Heart right ventricle (tissue), 16 donors: ENCODE data around the gene TMEM222. TPM values are rescaled to one million over a fixed set of nuclear protein-coding genes. Genes with fewer than 3 reads are reported as not detected.

ENCODE experiments used
- ATAC-seq, 8 donors: fragments of 200-7000 bp; cut with Tn5 transposase; one replicate each; pipeline ENCODE4 v1.9.1; 2020; ENCODE audit warnings: mild to moderate bottlenecking in 8 of 8, moderate library complexity in 8 of 8, moderate number of reproducible peaks in 1 of 8
- DNase-seq, 2 donors: peaks; one replicate each; pipeline ENCODE4 v3.0.0-alpha.2; 2020
- H3K27ac ChIP-seq, 10 donors: fragments of 200-600 bp; sonication (generic) in 2 of 10; one replicate each; pipeline versions ENCODE4 v1.5.0 to v1.8.0; 2020 to 2022; ENCODE audit warnings: mild to moderate bottlenecking in 3 of 10
- H3K27me3 ChIP-seq, 7 donors: fragments of 200-600 bp; one replicate each; pipeline ENCODE4 v1.8.0; 2021 to 2022; ENCODE audit warnings: mild to moderate bottlenecking in 2 of 7
- H3K36me3 ChIP-seq, 9 donors: fragments of 200-600 bp; sonication (generic) in 1 of 9; one replicate each; pipeline versions ENCODE4 v1.5.0 to v1.8.0; 2020 to 2022; ENCODE audit warnings: mild to moderate bottlenecking in 2 of 9
- H3K4me1 ChIP-seq, 9 donors: fragments of 200-600 bp; sonication (generic) in 1 of 9; one replicate each; pipeline versions ENCODE4 v1.5.0 to v1.8.0; 2020 to 2022; ENCODE audit warnings: mild to moderate bottlenecking in 4 of 9
- H3K4me3 ChIP-seq, 10 donors: fragments of 200-600 bp; sonication (generic) in 2 of 10; one replicate each; pipeline versions ENCODE4 v1.5.0 to v1.8.0; 2020 to 2022; ENCODE audit warnings: mild to moderate bottlenecking in 7 of 10, moderate library complexity in 2 of 10
- H3K9me3 ChIP-seq, 11 donors: fragments of 200-600 bp in 10 of 11; sonication (generic) in 2 of 11; one replicate each; pipeline versions ENCODE4 v1.5.0 to v1.8.0; 2013 to 2022; ENCODE audit warnings: mild to moderate bottlenecking in 2 of 11, control low read depth in 1 of 11, moderate library complexity in 1 of 11
- CTCF ChIP-seq, 9 donors: fragments of 200-600 bp; sonication (generic) in 2 of 9; IDR thresholded peaks; one replicate each; pipeline versions ENCODE4 v1.5.0 to v1.8.0; 2021 to 2022; ENCODE audit warnings: antibody characterized with exemption in 9 of 9, mild to moderate bottlenecking in 5 of 9, moderate library complexity in 1 of 9
- WGBS, 2 donors: extraction: QIAGEN DNeasy Blood & Tissue Kit; methylation state at CpG; one replicate each; pipeline ENCODE4 v1.1.7; 2013; ENCODE audit warnings: inconsistent platforms in 1 of 2; 5-methylcytosine and 5-hydroxymethylcytosine counted together
- intact Hi-C, 10 donors: fragments of 100-400 bp; cut with DNase I; formaldehyde crosslinking; loops; one replicate each; pipeline versions ENCODE4 v1.11.1 to v1.14.2; 2022
- polyA plus RNA-seq, 2 donors: library from polyadenylated mRNA; stranded (reverse); fragments of 200-250 nt; gene quantifications; one replicate each; pipeline ENCODE4 v1.2.3, GENCODE V29; 2013
- total RNA-seq, 10 donors: library from RNA; stranded (reverse); fragmentation: NEBNext Ultra II Directional in 3 of 10; extraction: Animal tissue kit (Norgen Biotek cat#: 25700) in 3 of 10; gene quantifications; one replicate each; pipeline versions ENCODE4 v1.2.1 to v1.2.4, GENCODE V29; 2021 to 2023
- donor health status: Arrhythmogenic right ventricular cardiomyopathy.
- donor health status: ischemic (EF 13 %, LVEDD 7.1; RV severe dilation, severe dysfunction).
- donor health status: healthy with polysubstance abuse.
- donor health status: DM: no; HTN: yes; CAD: no.
- donor health status: DM: no; HTN: no; CAD: no.
- donor health status: ischemic (EF 25% LVEDD 6.9; RV normal size, moderate dysfunction).
- donor health status: ischemic (EF 25% LVEDD 5.7; RV mildly dilated, moderate dysfunction).
- donor health status: healthy.
- donor health status: DM: yes; HTN: yes; CAD: no.
- donor health status: Ischemic cardiomyopathy.
- donor health status: ischemic (EF 35%, LVEDD 5.7; RV mildly dilated, moderate dysfunction).
- donor health status: nonischemic (EF 11% LVEDD 7.7; RV severe dilation, severe dysfunction).
- donor health status: DM: yes; HTN: yes; CAD: no.
- donor health status: PGD.
- donor health status: ischemic (EF 29% LVEDD 5.4; RV normal size, mild dysfunction).
- donor health status: nonischemic (EF 23%, LVEDD 6.1; RV moderate dilation, normal function).

The TMEM222 gene
- total and polyA plus RNA-seq, 12 donors = 24.1 to 47.2 (median 26.9) TPM

DNA sequence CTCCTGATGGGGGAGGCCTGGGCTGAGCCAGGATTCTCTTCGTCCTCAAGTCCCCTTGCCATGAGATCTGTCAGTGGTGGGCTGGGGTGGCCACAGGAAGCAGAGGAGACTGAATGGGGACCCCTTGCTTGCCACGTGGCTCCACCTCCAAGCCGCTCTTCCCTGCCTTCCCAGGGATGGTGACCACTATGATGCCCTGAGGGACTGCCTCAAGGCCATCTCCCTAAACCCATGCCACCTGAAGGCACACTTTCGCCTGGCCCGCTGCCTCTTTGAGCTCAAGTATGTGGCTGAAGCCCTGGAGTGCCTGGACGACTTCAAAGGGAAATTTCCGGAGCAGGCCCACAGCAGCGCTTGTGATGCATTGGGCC, 20.9 kb upstream of the TMEM222 start:
- H3K27me3 ChIP-seq = no peaks in the 10 kb centered on the region
- ATAC-seq (no peak), DNase-seq (no peak)
- H3K4me3 ChIP-seq = no peak overlapping the region
- peaks cover 0 to 91% (median 36%) of the 10 kb centered on the region in 9 donors for H3K36me3 ChIP-seq
- WGBS, 2 donors = 72 to 73% methylated on average over 8 of the region's 8 CpGs
- TF ChIP-seq CTCF (IDR thresholded peaks at IDR 0.05) = peak in 3 of 9 donors; percentile 4 to 28 (median 5)
- H3K9me3 ChIP-seq = no peaks in the 10 kb centered on the region
- H3K27ac ChIP-seq = peak overlapping the region in 5 of 10 donors; percentile 32 to 88 (median 82)
- peaks cover 11 to 47% (median 30%) of the 10 kb centered on the region in 9 donors for H3K4me1 ChIP-seq
- intact Hi-C loops = loop anchor here (1.0 to 10.0 kb wide), 14 partner anchors 54 to 366 kb away; partner anchors contain the start of genes GPR3 (in 2 of the 10), AHDC1 (in 1 of the 10) and CD164L2 (in 1 of the 10)

DNA sequence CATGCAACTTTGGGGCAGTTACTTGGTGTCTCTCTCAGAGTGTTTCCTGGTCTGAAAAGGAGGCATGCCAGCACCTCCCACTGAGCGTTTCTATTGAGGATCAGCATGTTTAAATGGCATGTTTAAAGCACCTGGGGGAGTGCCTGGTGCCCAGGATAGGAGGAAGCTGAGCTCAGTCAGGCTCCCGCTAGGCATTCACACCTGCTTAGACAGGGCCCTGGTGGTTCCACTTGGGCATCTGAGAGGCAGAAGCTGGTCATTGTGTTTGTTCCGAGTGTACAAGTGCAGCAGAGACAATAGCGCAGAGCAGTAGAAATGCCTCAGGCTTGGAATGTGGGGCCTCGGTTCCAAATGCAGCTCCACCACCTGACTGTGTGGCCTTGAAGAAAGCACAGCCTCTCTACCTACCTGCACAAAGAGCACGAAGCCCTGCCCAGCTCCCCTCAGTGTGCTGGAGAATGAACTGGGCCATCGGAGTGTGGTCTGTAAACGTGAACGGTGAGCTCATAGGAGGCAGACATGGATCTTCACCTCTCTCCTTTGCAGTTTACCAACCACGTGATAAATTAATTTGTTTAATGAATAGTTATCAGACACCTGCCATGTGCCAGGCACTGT, 20.3 kb upstream of the TMEM222 start:
- WGBS, 2 donors = 85% methylated on average over 10 of the region's 10 CpGs
- intact Hi-C loops = loop anchor here (1.0 to 10.0 kb wide), 15 partner anchors 53 to 366 kb away; partner anchors contain the start of genes GPR3 (in 2 of the 10), AHDC1 (in 1 of the 10) and CD164L2 (in 1 of the 10)
- TF ChIP-seq CTCF (IDR thresholded peaks at IDR 0.05) = no peak
- peak overlapping the region in 1 of 10 donors; percentile 88 for H3K27ac ChIP-seq
- no peak for DNase-seq
- peaks cover 11 to 47% (median 30%) of the 10 kb centered on the region in 9 donors for H3K4me1 ChIP-seq
- H3K27me3 ChIP-seq = no peaks in the 10 kb centered on the region
- H3K9me3 ChIP-seq = no peaks in the 10 kb centered on the region
- no peak overlapping the region for H3K4me3 ChIP-seq
- H3K36me3 ChIP-seq = peaks cover 0 to 92% (median 37%) of the 10 kb centered on the region in 9 donors
- no peak for ATAC-seq

DNA sequence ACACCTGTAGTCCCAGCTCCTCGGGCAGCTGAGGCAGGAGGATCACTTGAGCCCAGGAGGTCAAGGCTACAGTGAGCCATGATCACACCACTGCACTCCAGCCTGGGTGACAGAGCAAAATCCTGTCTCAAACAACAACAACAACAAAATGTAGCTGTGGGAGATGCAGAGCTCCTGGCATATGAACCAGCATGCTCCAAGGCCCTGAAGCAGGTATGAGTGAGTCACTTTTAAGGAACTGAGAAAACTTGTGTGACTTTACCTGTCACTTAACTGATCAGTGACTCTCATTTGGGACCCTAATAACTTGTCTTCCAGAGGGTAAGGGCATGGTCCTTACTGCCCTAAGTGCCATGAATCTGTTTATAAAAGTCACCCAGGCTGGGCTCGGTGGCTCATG, 19.4 kb upstream of the TMEM222 start:
- DNase-seq = no peak
- no peak for ATAC-seq
- WGBS, 2 donors = 90 to 92% methylated on average over 2 of the region's 2 CpGs
- no peak for TF ChIP-seq CTCF (IDR thresholded peaks at IDR 0.05)
- Histone ChIP-seq H3K9me3 (no peaks in the 10 kb centered on the region), H3K4me1 (peaks cover 11 to 42% (median 29%) of the 10 kb centered on the region in 9 donors), H3K27me3 (no peaks in the 10 kb centered on the region), H3K4me3 (no peak overlapping the region), H3K36me3 (peaks cover 0 to 87% (median 32%) of the 10 kb centered on the region in 9 donors), H3K27ac (no peak overlapping the region)
- intact Hi-C loops = loop anchor here in 9 of 10 donors (2.0 to 10.0 kb wide), 9 partner anchors 52 to 365 kb away; partner anchors contain the start of genes CD164L2 (in 1 of the 9) and GPR3 (in 1 of the 9)

- ATAC-seq (no peak), DNase-seq (no peak)
- WGBS, 2 donors = 91 to 92% methylated on average over 15 of the region's 15 CpGs
- Histone ChIP-seq H3K36me3 (peaks cover 0 to 81% (median 24%) of the 10 kb centered on the region in 9 donors), H3K4me1 (peaks cover 11 to 33% (median 28%) of the 10 kb centered on the region in 9 donors), H3K4me3 (no peak overlapping the region), H3K27me3 (no peaks in the 10 kb centered on the region), H3K27ac (no peak overlapping the region), H3K9me3 (no peaks in the 10 kb centered on the region)
- intact Hi-C loops = loop anchor here in 9 of 10 donors (2.0 to 10.0 kb wide), 9 partner anchors 51 to 364 kb away; partner anchors contain the start of genes CD164L2 (in 1 of the 9) and GPR3 (in 1 of the 9)
- TF ChIP-seq CTCF (IDR thresholded peaks at IDR 0.05) = no peak
Measured at GRCh38 chr1:27303509-27303908, 18.5 kb upstream of the TMEM222 start.
